Stimulated activated CD4-positive, alpha-beta T cell treated with anti-CD3 and anti-CD28 coated beads, Interleukin-4, amount 100 ng/mL, for 4 hours (primary cell): Measurements from ENCODE around the gene OPN1SW.

Source experiments
- DNase-seq, 2 experiments: peaks; one replicate each; pipeline ENCODE4 v3.0.0-alpha.2; 2020

The OPN1SW gene

GRCh38 chr7:128792471-128793180 lies 17.0 kb upstream of the OPN1SW start:
- no peak for DNase-seq

- DNase-seq, result no peak
These were observed 16.4 kb upstream of the OPN1SW start for GRCh38 chr7:128791972-128792327.

- peak; percentile 72 to 81 for DNase-seq
These were observed 15.8 kb upstream of the OPN1SW start, which contains the start of gene CCDC136 for GRCh38 chr7:128791121-128791971. Gene CCDC136 (plus strand): TSS chr7:128791968. CDS start chr7:128792412, 444 bp downstream.

DNA sequence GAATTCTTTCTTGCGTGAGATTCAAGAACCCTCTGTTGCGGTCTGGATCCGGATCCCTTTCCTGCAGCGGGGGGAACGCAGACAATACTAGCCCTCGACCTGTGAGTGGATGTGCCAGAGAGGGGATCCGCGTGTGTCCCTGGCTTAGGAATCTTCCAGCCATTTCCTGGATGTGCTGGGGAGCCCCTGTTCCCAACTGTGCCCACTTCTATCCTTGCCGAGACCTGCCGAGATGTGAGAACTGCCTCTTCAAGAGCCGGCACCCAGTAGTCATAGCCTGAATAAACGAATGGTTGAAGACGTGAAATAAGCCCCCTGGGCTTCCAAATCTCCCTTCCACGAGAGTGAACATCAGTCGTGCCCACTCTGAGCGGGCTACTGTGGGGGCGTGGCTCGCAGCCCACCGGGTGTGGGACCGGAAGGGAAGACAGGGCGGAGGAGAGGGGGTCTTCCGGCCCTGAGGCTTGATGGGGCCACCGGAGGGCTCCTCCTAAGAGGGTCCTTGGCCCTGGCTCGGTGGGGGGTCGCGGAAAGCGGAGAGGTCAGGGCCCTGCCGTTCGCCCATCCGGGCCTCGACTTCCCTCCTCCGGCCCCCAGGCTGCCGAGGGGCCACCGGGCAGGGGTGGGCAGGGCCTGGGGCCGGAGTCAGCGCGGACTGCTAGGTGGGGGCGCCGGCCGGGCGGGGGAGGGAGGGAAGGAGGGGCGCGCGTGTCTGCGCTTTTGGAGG lies 14.9 kb upstream of the OPN1SW start:
- DNase-seq, result no peak

- DNase-seq, result no peak
These were observed 13.1 kb upstream of the OPN1SW start for GRCh38 chr7:128788446-128789412.

GRCh38 chr7:128785738-128786137 lies 10.1 kb upstream of the OPN1SW start:
- DNase-seq, result no peak

- no peak for DNase-seq
These were observed 7.7 kb upstream of the OPN1SW start for GRCh38 chr7:128783143-128783861.

- DNase-seq, result no peak
These were observed 6.3 kb upstream of the OPN1SW start for GRCh38 chr7:128781851-128782250.

GRCh38 chr7:128781126-128781525 lies 5.5 kb upstream of the OPN1SW start:
- DNase-seq, result no peak

GRCh38 chr7:128778946-128779345 lies 3.4 kb upstream of the OPN1SW start:
- no peak for DNase-seq

DNA sequence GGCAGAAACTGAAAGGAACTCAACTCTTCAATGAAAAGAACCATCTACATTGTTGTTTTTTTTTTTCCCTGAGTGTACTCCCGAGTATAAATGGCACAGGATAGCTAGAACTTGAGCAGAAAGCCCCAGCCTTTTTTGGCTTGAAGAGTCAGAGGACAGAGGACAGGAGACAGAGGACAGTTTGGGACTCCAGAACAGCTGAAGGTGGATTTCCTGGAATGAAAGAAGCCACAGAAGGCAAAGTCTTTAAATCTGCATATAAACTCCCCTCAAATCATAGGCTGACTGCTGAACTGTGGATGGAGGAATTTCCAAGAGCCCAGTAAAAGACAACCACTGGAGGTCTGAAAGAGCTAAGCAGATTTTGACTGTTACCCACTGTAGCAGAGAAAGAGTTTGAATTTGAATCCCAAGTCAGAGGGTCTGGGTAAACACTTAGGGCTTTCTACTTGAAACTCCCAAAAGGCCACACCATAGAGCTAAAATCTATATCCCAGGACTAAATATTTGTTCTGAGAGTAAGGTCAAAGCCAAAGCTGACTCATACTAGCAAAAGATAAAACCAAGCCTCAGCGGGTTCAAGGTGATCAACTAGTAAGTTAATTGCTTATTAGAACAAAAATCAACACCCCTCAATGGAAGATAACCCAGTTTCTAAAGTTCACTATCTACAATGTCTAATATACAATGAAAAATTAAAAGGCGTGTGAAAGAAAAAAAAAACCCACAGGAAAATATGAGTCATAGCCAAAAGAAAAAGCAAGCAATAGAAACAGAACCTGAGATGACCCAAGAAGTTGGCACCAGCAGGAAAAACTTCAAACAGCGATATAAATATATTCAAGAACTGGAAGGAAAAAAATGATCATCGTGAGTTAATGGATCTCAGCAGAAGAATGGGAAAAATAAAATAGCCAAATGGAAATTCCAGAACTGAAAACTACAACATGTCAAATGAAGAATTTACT lies 1.8 kb upstream of the OPN1SW start:
- DNase-seq, result no peak

DNA sequence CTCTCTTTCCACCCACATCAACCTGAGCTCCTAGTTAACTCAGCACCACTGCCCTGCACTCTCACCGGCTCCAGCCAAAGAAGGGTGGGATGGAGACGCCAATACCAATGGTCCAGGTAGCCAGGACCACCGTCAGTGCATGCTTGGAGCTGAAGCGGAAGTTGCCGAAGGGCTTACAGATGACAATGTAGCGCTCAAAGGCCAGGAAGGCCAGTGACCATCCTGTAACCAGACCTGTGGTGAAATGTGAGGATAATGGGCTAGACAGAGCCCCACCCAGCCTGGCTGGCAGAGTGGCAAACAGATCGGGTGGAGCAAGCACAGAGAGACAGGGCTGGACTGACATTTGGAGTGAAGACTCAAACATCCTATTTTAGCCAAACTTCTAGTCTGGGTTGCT lies 673 bp downstream of the OPN1SW start:
- DNase-seq, result no peak

DNA sequence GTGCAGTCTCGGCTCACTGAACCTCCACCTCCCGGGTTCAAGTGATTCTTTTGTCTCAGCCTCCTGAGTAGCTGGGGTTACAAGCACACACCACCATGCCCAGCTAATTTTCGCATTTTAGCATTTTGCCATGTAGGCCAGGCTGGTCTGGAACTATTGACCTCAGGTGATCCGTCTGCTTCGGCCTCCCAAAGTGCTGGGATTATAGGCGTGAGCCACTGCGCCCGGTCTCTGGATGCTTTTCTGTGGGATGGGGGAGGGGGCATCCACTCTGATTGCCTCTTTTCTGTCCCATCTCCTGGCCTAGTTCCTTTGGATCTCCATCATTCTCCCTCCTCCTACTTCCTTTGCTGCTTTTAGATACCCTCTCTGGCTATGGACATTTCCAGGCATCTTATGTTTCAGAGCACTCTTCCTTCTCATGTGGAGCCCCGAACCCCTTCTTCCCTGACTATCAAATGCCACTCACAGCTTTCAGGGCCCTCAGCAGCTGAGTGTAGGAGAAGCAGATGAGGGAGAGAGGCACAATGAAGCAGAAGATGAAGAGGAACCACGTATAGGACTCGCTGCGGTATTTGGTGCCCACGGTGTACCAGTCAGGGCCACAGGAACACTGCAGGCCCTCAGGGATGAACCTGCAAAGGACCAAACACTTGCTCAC lies 1.4 kb downstream of the OPN1SW start:
- no peak for DNase-seq

DNA sequence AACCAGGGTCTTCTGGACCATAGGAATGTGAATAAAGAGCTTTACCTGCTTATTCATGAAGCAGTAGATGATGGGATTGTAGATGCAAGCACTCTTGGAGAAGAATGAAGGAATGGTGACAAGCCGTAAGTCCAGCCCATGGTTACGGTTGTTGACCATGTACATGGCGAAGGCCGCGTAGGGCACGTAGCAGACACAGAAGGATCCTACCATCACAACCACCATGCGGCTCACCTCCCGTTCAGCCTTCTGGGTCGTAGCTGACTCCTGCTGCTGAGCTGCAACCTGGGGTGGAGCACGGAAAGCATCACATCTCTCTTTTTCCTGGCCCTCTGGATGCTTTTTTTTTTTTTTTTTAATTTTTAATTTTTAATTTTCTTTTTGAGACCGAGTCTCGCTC lies 2.0 kb downstream of the OPN1SW start:
- no peak for DNase-seq

DNA sequence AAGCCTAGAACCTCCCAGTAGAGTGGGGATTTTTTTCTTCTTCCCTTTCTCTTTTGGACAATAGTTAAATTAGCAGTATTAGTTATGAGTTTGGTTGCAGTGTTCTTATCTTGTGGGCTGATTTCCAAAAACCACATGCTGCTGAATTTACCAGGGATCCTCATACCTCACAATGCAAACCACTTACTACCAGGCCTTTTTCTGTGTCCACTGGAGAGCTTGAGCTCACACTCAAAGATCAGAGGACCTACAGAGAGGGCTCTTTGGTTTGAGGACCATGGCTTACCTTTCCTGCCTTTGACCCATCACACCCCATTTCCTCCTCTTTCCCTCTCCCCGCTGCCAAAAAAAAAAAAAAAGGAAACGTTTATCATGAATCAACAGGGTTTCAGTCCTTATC lies 5.4 kb downstream of the OPN1SW start:
- DNase-seq, result no peak

DNA sequence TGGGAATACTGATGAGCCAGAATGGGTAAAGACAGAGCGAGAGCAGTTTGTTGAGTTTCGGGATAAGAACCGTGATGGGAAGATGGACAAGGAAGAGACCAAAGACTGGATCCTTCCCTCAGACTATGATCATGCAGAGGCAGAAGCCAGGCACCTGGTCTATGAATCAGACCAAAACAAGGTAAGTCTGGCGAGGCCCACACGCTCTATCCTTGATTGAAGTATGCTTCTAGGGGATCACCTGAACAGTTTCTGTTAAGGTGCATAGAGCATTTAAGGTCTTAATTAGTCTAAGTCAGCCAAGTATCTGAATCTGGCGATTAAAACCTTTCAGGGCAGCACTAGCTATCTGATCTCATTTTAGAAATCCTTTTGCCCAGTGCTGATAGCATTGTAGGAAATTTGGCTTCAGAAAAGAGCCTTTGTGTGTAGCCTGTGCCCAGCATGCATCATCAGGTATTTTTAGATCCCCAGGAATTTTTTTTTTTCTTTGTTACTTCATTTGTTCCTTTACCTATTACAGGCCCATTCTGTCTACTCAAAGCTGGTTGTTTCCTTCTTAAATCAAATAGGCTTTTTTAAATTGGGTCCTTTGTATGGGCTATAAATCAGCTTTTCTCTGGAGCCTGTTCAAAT lies 8.0 kb downstream of the OPN1SW start:
- DNase-seq, result no peak

GRCh38 chr7:128763541-128763940 lies 12.1 kb downstream of the OPN1SW start:
- DNase-seq, result no peak

DNA sequence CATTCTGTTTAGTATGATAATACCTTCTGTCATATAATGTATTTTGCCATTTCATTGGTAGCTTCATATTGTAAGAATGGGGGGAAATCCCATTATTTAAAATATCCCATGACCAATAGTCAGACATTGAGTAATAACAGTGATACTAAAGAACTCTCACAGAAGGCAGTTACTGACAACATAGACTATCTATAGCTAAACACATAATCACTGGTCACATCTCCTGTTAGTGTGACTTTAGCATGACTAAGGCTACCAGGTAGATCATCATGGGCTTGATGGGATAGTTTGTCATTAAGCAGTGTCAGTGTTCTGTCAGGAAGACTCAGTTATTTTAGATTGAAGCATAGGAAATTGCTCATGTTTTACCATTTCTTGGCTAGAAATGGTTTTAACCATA lies 16.4 kb downstream of the OPN1SW start:
- no peak for DNase-seq

DNA sequence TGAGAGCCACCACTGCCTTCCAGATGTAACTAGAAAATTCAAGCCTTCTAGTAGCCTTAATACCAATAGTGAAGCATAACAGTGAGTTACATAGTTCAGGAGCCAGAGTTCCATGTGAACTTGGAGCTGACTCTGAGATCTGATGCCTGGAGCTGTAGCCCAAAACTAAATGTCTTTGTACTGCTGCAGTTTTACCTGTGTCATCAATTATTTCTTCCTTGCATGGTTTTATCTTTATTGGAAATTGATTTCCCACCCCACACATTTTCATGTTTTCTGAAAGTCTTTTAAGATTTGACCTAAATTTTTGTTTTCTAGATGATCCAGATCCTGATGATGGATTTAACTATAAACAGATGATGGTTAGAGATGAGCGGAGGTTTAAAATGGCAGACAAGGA lies 17.0 kb downstream of the OPN1SW start:
- no peak for DNase-seq
